Measurements from ENCODE around the gene STK32A.
"Not testable (repeated sequence)": the region's sequence is repeated elsewhere in the genome, so short reads cannot be mapped to it uniquely, and the experiment has no call there.

STK32A gene

DNA sequence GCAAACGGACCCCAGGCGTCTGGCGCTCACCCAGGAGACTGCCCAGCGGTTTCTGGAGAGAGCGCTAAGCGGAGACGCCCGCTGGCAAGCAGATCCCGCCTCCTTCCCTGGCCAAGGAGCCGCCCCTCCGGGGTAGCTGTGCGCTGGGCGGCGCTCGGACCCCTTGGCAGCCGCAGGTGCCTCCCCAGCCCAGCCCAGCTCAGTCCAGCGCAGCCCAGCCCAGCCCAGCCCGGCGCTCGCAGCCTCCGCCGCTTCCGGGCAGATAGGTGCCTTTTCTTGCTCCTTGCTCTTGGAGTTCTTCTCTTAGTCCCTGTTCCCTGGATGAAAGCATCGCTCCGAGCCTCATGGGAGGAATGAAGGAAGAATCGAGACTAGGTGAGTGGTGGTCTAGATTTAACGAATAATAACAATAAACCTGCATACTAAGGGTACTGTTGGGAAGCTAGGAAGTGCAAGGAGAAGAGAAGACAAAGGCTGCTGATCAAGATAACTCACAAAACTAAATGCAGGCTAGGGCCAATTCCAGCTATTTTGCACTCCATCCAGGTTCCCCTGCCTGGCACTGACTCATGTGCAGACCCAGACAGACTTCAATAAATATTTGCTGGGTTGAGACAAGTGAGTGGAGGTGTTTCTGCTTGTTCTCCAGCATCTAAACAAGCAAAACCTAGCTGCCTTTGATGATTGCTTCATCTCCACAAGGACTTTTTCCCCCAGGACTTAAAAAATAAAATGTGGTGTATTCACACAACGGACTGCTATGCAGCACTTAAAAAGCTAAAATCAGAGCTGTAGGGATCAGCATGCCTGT, at the start of gene STK32A:
Gene STK32A, plus strand, starts transcription at position 202 of the 811 bp plus-strand sequence. CDS start 4,609 bp downstream, outside the sequence.
- DNase-seq (ENCODE audit: low read depth in 2 of 2) = no peak

GRCh38 chr5:147187099-147187540, 47.7 kb upstream of the STK32A start:
- DNase-seq (ENCODE audit: low read depth in 2 of 2) = no peak

- peak in 1 of 2 experiments; percentile 34 for DNase-seq (ENCODE audit: low read depth in 2 of 2)
Measured at GRCh38 chr5:147188200-147189108, 46.4 kb upstream of the STK32A start.

- no peak for DNase-seq (ENCODE audit: low read depth in 2 of 2)
Measured at GRCh38 chr5:147189109-147189424, 45.8 kb upstream of the STK32A start.

GRCh38 chr5:147190331-147190730, 44.5 kb upstream of the STK32A start:
- DNase-seq (ENCODE audit: low read depth in 2 of 2) = no peak

DNA sequence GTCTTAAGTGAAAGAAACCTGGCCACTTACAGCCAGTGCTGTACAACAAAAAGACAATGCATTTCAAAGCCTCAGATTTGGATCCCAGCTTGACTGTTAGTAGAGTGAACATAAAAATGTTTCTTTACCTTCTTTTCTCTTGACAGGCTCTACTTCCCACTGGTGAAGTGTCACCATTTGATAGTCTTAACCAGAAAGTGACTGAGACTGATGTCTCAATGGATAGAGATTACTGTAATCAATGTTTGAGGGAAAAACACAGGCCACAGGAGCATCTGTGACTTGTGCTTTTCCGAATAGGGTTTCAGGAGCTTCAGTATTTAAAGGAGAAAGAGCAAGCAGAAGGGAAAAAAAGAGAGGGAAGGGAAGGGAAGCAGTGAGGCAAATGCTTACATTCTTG, 41.7 kb upstream of the STK32A start:
- DNase-seq (ENCODE audit: low read depth in 2 of 2) = no peak

- DNase-seq (ENCODE audit: low read depth in 2 of 2) = no peak
Measured at GRCh38 chr5:147200004-147200403, 34.8 kb upstream of the STK32A start.

GRCh38 chr5:147203213-147203612, 31.6 kb upstream of the STK32A start:
- DNase-seq (ENCODE audit: low read depth in 2 of 2) = no peak

DNA sequence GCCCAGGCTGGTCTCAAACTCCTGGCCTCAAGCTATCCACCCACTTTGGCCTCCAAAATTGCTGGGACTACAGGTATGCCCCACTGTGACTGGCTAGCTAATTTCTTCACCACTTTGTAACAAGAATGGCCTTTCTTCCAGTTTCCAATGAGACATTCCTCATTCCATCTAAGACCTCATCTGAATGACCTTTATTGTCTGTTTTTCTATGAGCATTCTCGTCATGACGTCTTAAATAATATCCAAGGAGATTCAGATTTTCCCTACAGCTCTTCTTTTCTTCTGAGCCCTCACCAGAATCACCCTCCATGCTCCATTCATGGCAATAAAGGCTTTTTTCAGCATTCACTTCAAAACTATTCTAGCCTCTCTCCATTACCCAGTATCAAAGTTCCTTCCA, 30.2 kb upstream of the STK32A start:
- DNase-seq (ENCODE audit: low read depth in 2 of 2) = no peak

DNA sequence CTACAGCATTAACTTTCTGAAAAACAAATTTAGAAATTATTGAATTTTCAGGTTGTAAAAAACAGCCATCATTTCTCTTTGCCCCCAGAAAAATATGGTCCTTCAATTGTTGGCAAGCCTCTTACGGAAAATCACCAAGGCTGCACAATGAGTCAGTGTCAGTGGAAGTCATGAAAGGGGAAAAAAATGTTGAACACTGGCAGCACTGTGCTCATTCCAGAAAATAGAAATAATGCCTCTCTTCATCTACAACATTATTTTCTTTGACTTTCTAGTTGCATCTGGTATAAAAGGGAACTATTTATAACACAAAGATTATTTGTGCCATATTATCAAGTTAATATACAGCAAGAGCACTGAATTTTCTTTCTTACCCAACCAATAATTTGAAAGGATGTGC, 26.7 kb upstream of the STK32A start:
- DNase-seq (ENCODE audit: low read depth in 2 of 2) = no peak

DNA sequence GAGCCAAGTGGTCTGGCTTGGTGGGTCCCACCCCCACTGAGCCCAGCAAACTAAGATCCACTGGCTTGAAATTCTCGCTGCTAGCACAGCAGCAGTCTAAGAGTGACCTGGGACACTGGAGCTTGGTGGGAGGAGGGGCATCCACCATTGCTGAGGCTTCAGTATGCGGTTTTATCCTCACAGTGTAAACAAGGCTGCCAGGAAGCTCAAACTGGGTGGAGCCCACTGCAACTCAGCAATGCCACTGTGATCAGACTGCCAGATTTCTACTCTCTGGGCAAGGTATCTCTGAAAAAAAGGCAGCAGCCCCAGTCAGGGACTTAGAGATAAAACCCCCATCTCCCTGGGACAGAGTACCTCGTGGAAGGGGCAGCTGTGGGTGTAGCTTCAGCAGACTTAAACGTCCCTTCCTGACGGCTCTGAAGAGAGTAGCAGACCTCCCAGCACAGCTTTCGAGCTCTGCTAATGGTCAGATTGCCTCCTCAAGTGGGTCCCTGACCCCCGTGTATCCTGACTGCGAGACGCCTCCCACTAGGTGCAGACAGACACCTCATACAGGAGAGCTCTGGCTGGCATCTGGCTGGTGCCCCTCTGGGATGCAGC, 18.2 kb upstream of the STK32A start:
- DNase-seq (ENCODE audit: low read depth in 2 of 2) = no peak

GRCh38 chr5:147223343-147223742, 11.5 kb upstream of the STK32A start:
- DNase-seq (ENCODE audit: low read depth in 2 of 2) = no peak

DNA sequence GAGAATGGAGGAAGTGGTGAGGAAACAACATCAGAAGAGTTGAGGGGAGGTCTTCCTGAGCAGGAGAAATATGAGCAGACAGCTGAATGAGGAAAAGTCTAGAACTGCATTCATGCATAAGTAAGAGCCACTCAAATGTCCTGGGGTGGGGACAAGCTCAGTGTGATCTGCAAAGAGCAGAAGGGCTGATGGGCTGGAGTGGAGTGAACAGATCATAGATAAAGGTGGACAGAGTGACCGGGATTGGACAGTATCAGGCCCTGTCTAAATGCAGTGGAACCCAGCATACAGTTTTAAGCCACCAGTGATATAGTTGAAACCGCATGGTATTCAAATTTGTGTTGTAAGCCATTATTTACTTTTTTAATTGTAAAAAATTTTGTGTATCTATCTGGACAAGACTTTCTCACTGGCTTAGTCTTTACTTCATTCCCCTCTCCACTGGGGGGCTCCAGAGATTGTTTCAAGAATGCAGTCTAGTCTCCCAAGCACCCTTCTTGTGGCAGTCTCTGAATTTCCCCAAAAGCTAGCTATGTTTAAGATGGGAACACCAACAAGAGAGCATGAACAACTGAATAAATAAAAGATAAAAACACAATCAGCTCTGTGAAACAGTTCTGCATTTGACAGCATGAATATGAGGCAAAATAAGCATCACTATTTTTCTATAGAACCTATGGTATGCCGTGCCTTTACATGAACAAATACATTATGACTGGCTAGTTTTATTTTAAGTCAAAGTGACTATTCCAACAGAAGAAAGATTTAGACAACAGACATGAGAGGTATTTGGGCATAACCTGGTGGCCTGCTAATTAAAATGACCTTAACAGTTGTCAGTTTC, 10.7 kb upstream of the STK32A start:
- DNase-seq (ENCODE audit: low read depth in 2 of 2) = peak; percentile 4 to 9

DNA sequence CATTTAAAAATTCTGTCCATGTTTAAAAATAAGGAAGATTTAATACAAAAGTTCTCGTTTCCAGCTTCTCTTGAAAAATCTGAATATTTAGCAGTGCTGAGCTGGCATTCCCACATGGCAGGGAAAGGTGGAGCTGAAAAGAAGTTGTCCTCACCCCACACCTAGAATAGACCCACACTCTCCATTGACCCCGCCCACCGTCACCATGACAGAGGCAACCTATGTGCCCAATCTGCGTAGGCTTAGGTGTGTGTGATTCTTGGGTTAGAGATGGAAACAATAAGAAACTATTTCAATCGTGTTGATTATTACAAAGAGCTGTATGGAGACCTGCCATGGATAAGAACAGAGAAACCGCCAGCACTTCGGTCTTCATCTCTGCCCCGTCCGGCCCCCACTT, 8.9 kb upstream of the STK32A start:
- DNase-seq (ENCODE audit: low read depth in 2 of 2) = no peak

DNA sequence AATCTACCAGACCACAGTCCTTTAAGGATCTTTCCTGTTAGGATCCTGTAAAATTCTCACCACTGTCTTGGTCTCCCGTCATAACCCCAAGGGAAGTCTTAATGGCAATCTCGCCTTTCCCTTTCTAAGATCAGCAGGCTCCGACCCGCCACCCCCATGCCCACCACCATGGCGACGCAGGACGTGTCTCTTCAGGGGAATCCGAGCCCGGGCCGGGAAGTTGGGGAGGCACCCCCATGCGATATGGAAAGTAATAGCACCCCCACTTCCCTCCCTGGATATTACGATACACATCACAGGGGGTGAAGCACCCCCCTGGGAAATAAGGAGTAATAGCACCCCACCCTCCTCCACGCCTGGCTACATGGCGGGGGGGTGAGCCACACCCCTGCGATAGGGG, 8.3 kb upstream of the STK32A start:
- no peak for DNase-seq (ENCODE audit: low read depth in 2 of 2)

DNA sequence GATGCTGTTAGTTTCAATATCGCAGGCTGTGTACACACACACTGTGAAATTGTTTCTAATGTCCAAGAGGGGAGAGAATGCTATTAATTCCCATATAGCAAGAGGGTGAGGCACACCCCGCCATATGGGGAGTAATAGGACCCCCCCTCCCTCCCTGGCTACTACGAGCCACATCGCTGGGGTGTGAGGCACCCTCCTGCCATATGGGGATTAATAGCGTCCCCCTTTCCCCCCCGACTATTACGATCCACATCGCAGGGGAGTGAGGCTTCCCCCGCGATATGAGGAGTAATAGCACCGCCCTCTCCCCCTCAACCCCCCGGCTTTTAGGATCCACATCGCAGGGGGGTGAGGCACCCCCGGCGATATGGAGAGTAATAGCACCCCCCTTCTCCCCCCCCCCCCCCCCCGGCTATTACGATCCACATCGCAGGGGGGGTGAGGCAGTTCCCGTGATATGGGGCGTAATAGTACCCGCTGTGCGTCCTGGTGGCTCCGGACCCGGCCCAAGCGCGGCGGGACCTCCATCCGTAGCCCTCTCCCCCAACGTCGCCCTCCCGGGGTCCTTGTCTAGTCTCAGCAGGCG, 494 bp upstream of the STK32A start:
- no peak for DNase-seq (ENCODE audit: low read depth in 2 of 2)

- no peak for DNase-seq (ENCODE audit: low read depth in 2 of 2)
Measured at GRCh38 chr5:147240266-147240985, 5.6 kb downstream of the STK32A start.

DNA sequence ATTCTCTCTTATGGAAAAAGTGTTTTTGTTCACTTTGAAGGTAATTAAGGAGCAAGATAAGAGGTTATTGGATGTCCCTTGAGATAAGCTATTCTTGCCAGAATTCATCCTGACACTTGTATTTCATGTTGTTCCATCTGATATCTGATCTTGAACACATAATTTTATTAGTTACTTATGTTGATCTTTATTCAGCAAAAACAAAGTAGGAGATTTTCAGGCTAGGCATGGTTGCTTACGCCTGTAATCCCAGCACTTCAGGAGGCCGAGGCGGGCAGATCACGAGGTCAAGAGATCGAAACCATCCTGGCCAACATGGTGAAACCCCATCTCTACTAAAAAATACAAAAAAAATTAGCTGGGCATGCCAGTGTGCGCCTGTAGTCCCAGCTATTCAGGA, 8.4 kb downstream of the STK32A start:
- not testable (repeated sequence) for DNase-seq (ENCODE audit: low read depth in 2 of 2)

DNA sequence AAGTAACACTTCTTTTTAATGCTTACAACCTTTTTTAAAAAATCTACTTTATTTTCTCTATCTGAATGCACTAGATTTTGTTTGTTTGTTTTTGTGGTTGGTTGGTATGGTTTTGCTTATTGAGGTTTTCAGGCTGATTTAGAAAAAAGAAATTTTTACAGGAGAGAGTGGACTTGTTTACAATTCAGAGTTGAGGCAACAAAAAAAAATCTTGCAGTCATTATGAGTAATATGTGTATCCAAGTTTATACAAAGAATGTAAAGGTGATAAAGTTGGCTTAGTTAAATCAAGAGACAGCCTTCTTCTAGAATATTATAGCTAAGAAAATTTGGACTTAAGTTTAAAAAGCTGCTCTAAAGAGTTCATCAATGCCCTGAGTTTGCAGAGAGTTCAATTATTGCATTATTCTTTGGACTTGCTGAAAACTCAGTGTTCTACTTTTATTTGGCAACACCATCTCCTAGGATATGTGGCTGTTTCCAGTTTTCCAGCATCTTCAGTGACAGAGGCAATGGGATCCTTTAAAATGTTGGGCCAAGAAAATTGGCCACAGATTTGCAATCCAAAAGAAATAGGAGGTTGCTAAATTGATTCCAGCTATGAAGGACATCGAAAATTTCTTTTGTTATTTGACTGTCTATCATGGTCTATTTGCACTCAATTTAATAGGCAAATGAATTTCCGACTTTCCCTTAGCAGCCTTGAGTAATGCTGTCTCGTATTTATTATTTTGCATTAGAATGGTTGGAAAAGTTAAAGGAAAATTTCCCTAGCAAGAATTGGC, 10.7 kb downstream of the STK32A start:
- no peak for DNase-seq (ENCODE audit: low read depth in 2 of 2)

DNA sequence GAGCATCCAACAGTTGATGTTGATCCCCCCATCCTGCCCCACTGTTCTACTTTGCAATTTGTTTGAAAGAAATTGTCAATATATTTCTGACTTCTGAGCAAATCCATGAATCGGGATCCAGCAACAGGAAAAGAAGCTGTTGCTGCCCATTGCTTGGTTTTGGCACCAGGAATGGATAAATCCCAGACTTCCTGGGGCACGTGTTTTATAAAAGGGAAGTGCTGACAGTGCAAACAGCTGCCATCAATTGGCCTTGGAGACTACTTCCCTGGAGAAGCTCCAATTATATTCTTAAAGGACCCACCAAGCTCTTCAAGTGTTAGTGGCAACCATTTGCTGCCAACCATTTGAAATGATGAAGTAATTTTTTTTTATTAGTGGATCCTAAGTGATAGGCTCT, 13.7 kb downstream of the STK32A start:
- no peak for DNase-seq (ENCODE audit: low read depth in 2 of 2)
